Measurements from ENCODE around the gene FHAD1.

FHAD1 gene

GRCh38 chr1:15422871-15423270 lies 175.8 kb downstream of the FHAD1 start:
- Histone ChIP-seq H3K9me3 (ENCODE audit: control insufficient read depth, insufficient read depth, low read length) (no peaks in the 10 kb centered on the region), H3K4me1 (ENCODE audit: control insufficient read depth, low read length) (no peaks in the 10 kb centered on the region), H3K36me3 (ENCODE audit: control insufficient read depth, low read length) (peaks cover 2% of the 10 kb centered on the region; the same call in 1 of the 2 replicates), H4K20me1 (ENCODE audit: control insufficient read depth, insufficient read depth, low read depth, low read length) (no peaks in the 10 kb centered on the region), H3K9me2 (replicated peaks; ENCODE audit: control insufficient read depth, low read length) (no peaks in the 10 kb centered on the region), H3F3A (ENCODE audit: control insufficient read depth, insufficient read depth) (no peaks in the 10 kb centered on the region), H3K27ac (ENCODE audit: low read depth, low read length) (no peak overlapping the region), H3K4me2 (ENCODE audit: low read length) (no peak overlapping the region), H3K4me3 (ENCODE audit: low read length) (no peak overlapping the region), H3K27me3 (ENCODE audit: control insufficient read depth, low read length) (no peaks in the 10 kb centered on the region), H3K79me2 (ENCODE audit: control insufficient read depth, low read length) (peaks cover 27% of the 10 kb centered on the region)
- TF ChIP-seq EZH2phosphoT487 (IDR thresholded peaks at IDR 0.05; ENCODE audit: borderline replicate concordance, low read length) (no peak), CTCF (IDR thresholded peaks at IDR 0.05; ENCODE audit: low read depth, low read length, poor library complexity, severe bottlenecking) (no peak)

GRCh38 chr1:15423355-15424077 lies 176.5 kb downstream of the FHAD1 start:
- H3K27me3 ChIP-seq (ENCODE audit: control insufficient read depth, low read length), result no peaks in the 10 kb centered on the region
- H3K4me3 ChIP-seq (ENCODE audit: low read length), result no peak overlapping the region
- peaks cover 26% of the 10 kb centered on the region for H3K79me2 ChIP-seq (ENCODE audit: control insufficient read depth, low read length)
- H4K20me1 ChIP-seq (ENCODE audit: control insufficient read depth, insufficient read depth, low read depth, low read length), result no peaks in the 10 kb centered on the region
- H3K36me3 ChIP-seq (ENCODE audit: control insufficient read depth, low read length), result peaks cover 2% of the 10 kb centered on the region; the same call in 1 of the 2 replicates
- H3K9me2 ChIP-seq (replicated peaks; ENCODE audit: control insufficient read depth, low read length), result no peaks in the 10 kb centered on the region
- H3K4me1 ChIP-seq (ENCODE audit: control insufficient read depth, low read length), result no peaks in the 10 kb centered on the region
- H3K27ac ChIP-seq (ENCODE audit: low read depth, low read length), result no peak overlapping the region
- no peak overlapping the region for H3K4me2 ChIP-seq (ENCODE audit: low read length)
- TF ChIP-seq CTCF (IDR thresholded peaks at IDR 0.05; ENCODE audit: low read depth, low read length, poor library complexity, severe bottlenecking), result no peak
- no peak for TF ChIP-seq EZH2phosphoT487 (IDR thresholded peaks at IDR 0.05; ENCODE audit: borderline replicate concordance, low read length)
- no peaks in the 10 kb centered on the region for H3K9me3 ChIP-seq (ENCODE audit: control insufficient read depth, insufficient read depth, low read length)
- no peaks in the 10 kb centered on the region for H3F3A ChIP-seq (ENCODE audit: control insufficient read depth, insufficient read depth)

- Histone ChIP-seq H3K79me2 (ENCODE audit: control insufficient read depth, low read length) (peaks cover 19% of the 10 kb centered on the region), H3K4me3 (ENCODE audit: low read length) (no peak overlapping the region)
Observed at GRCh38 chr1:15424146-15424667, 177.2 kb downstream of the FHAD1 start.

More at GRCh38 chr1:15424146-15424667, 177.2 kb downstream of the FHAD1 start:
- Histone ChIP-seq H4K20me1 (ENCODE audit: control insufficient read depth, insufficient read depth, low read depth, low read length) (no peaks in the 10 kb centered on the region), H3K4me2 (ENCODE audit: low read length) (no peak overlapping the region), H3K9me2 (replicated peaks; ENCODE audit: control insufficient read depth, low read length) (no peaks in the 10 kb centered on the region), H3K27me3 (ENCODE audit: control insufficient read depth, low read length) (no peaks in the 10 kb centered on the region), H3F3A (ENCODE audit: control insufficient read depth, insufficient read depth) (no peaks in the 10 kb centered on the region), H3K27ac (ENCODE audit: low read depth, low read length) (no peak overlapping the region), H3K4me1 (ENCODE audit: control insufficient read depth, low read length) (no peaks in the 10 kb centered on the region), H3K36me3 (ENCODE audit: control insufficient read depth, low read length) (peaks cover 2% of the 10 kb centered on the region; the same call in 1 of the 2 replicates), H3K9me3 (ENCODE audit: control insufficient read depth, insufficient read depth, low read length) (no peaks in the 10 kb centered on the region)
- TF ChIP-seq EZH2phosphoT487 (IDR thresholded peaks at IDR 0.05; ENCODE audit: borderline replicate concordance, low read length), result no peak
- no peak for TF ChIP-seq CTCF (IDR thresholded peaks at IDR 0.05; ENCODE audit: low read depth, low read length, poor library complexity, severe bottlenecking)
